ENCODE data around the gene AFF3. TPM values are rescaled to one million over a fixed set of nuclear protein-coding genes. Genes with fewer than 3 reads are reported as not detected.

Gene AFF3
- total and polyA plus RNA-seq, 7 donors: 0.46 to 25.0 (median 18.6) TPM

DNA sequence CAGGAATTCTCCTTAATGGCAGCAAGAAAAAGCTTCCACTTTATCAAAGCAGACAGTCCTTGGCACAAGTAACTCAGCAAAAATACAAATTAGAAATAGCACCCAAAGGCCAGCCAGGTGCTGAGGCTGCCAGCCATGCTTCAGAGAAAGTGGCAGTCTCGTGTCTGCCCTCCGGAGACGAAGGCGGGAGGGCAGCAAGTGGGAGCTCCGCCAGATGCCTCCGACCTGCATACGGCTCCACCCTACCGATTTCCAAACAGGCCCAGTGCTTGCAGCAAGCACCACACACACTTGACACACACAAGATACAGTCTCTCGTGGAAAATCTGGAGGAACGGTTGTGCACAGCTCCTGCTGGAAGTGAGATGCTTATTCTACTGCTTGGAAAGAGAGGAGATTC is 517.7 kb downstream of the AFF3 start:
- Histone ChIP-seq H3K27ac (no peak overlapping the region), H3K4me1 (peaks cover 0 to 34% (median 30%) of the 10 kb centered on the region in 4 donors), H3K27me3 (no peaks in the 10 kb centered on the region), H3K9me3 (no peaks in the 10 kb centered on the region), H3K4me3 (no peak overlapping the region), H3K36me3 (no peaks in the 10 kb centered on the region)
- TF ChIP-seq, protein P1, sequence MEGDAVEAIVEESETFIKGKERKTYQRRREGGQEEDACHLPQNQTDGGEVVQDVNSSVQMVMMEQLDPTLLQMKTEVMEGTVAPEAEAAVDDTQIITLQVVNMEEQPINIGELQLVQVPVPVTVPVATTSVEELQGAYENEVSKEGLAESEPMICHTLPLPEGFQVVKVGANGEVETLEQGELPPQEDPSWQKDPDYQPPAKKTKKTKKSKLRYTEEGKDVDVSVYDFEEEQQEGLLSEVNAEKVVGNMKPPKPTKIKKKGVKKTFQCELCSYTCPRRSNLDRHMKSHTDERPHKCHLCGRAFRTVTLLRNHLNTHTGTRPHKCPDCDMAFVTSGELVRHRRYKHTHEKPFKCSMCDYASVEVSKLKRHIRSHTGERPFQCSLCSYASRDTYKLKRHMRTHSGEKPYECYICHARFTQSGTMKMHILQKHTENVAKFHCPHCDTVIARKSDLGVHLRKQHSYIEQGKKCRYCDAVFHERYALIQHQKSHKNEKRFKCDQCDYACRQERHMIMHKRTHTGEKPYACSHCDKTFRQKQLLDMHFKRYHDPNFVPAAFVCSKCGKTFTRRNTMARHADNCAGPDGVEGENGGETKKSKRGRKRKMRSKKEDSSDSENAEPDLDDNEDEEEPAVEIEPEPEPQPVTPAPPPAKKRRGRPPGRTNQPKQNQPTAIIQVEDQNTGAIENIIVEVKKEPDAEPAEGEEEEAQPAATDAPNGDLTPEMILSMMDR (IDR thresholded peaks at IDR 0.05): no peak
- no peak for TF ChIP-seq POLR2A (IDR thresholded peaks at IDR 0.05)
- TF ChIP-seq POLR2AphosphoS5 (IDR thresholded peaks at IDR 0.05): no peak
- TF ChIP-seq EP300 (IDR thresholded peaks at IDR 0.05): no peak
- no peak for DNase-seq
- intact Hi-C loops (cut with DNase I): no loop called here
- 85% methylated on average over 10 of the region's 10 CpGs for WGBS, 2 donors

DNA sequence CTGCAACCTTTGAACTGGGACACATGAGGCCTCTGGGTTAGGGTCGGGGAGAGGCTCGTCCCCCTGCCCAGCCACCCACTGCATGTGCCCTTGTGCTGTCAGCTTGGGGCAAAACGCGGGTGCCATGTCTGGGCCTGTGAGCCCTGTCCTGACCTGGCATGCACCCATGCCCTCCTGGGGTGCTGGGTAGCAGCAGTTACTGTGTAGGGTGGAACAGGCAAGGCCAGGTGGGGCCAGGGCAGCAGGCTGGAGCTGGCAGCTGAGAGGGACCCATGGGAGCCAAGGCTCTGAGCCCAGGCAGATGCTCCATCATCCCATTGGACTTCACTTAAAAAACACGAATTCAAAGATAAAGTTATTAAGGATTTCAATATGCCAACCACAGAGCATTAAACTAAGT is 518.8 kb downstream of the AFF3 start:
- no peak overlapping the region for H3K4me3 ChIP-seq
- H3K4me1 ChIP-seq: peaks cover 0 to 34% (median 30%) of the 10 kb centered on the region in 4 donors
- no peaks in the 10 kb centered on the region for H3K36me3 ChIP-seq
- TF ChIP-seq POLR2A (IDR thresholded peaks at IDR 0.05) (no peak), POLR2AphosphoS5 (IDR thresholded peaks at IDR 0.05) (no peak), EP300 (IDR thresholded peaks at IDR 0.05) (no peak)
- TF ChIP-seq, protein P1 (IDR thresholded peaks at IDR 0.05): no peak
- no peaks in the 10 kb centered on the region for H3K9me3 ChIP-seq
- H3K27ac ChIP-seq: no peak overlapping the region
- DNase-seq: no peak
- H3K27me3 ChIP-seq: no peaks in the 10 kb centered on the region
- intact Hi-C loops (cut with DNase I): no loop called here
- WGBS, 2 donors: 94% methylated on average over 5 of the region's 5 CpGs

DNA sequence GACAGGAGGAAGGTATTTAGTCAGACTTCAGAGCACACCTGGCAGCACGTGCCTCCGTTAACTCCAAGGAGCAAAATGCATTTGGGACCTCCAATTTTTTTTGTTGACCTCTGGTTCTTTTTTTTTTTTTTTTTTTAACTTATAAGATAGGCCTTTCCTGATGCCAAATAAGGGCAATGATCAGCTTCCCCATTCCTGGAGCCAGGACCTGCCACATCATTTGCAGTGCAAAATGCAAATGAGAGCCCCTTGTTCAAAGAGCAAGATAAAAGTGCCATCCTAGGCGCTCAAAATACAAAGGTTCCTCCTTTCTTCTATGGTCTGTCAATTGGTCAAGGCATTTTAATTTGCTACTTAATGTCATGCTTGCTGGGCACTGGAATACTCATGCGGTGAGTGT is 519.4 kb downstream of the AFF3 start:
- no peaks in the 10 kb centered on the region for H3K9me3 ChIP-seq
- H3K27ac ChIP-seq: peak overlapping the region in 3 of 4 donors; percentile 3 to 54 (median 51)
- H3K36me3 ChIP-seq: no peaks in the 10 kb centered on the region
- no peaks in the 10 kb centered on the region for H3K27me3 ChIP-seq
- peaks cover 0 to 34% (median 30%) of the 10 kb centered on the region in 4 donors for H3K4me1 ChIP-seq
- DNase-seq: no peak
- intact Hi-C loops (cut with DNase I): no loop called here
- TF ChIP-seq, protein P1 (IDR thresholded peaks at IDR 0.05): no peak
- TF ChIP-seq EP300 (IDR thresholded peaks at IDR 0.05) (no peak), POLR2AphosphoS5 (IDR thresholded peaks at IDR 0.05) (no peak), POLR2A (IDR thresholded peaks at IDR 0.05) (no peak)
- no peak overlapping the region for H3K4me3 ChIP-seq
- 92 to 94% methylated on average over 4 of the region's 4 CpGs for WGBS, 2 donors

DNA sequence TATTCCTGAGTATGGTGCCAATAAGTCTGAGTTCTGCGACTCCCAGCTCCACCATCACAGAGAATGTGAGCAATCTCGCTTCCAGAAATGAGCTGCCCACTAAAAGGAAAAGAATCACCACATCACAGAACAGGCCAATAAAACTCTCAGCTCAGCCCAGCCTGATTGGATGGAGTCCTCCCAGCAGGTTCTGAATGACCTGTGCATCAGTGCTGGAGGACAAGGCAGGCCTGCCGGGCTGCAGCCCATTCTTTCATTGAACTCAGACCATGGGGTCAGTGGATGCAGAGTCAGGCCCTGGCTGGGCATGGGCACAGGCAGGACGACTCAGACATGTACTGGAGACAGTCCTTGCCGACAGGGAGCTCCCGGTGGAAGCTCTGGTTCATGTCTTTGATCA is 519.9 kb downstream of the AFF3 start:
- Histone ChIP-seq H3K9me3 (no peaks in the 10 kb centered on the region), H3K4me3 (no peak overlapping the region), H3K4me1 (peaks cover 0 to 34% (median 30%) of the 10 kb centered on the region in 4 donors), H3K27me3 (no peaks in the 10 kb centered on the region), H3K36me3 (no peaks in the 10 kb centered on the region), H3K27ac (peak overlapping the region in 3 of 4 donors; percentile 3 to 54 (median 51))
- TF ChIP-seq POLR2AphosphoS5 (IDR thresholded peaks at IDR 0.05) (no peak), EP300 (IDR thresholded peaks at IDR 0.05) (no peak), POLR2A (IDR thresholded peaks at IDR 0.05) (no peak)
- TF ChIP-seq, protein P1 (IDR thresholded peaks at IDR 0.05): no peak
- no peak for DNase-seq
- intact Hi-C loops (cut with DNase I): no loop called here
- WGBS, 2 donors: 49 to 74% methylated on average over 6 of the region's 6 CpGs

DNA sequence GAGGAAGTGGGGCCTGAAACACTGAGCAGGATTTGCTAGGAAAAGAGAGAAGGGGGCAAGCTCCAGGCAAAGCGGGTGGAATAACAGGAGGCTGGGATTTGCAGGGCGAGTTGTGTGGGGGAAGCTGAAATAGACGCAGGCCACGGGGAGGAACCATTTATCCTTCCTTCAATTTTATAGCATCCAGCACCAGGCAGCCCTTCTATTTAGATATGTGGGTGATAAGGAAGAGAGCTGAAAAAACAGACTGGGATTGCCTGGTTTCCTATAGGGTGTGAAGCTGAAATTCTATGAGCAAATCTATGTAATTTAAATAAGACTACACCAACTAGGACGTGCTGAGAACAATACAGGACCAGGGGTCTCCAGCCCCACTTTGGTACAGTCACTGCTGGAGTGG is 520.6 kb downstream of the AFF3 start:
- Histone ChIP-seq H3K4me1 (peaks cover 0 to 34% (median 30%) of the 10 kb centered on the region in 4 donors), H3K27ac (peak overlapping the region in 3 of 4 donors; percentile 3 to 54 (median 51)), H3K27me3 (no peaks in the 10 kb centered on the region), H3K36me3 (no peaks in the 10 kb centered on the region), H3K4me3 (no peak overlapping the region), H3K9me3 (no peaks in the 10 kb centered on the region)
- 42 to 84% methylated on average over 5 of the region's 5 CpGs for WGBS, 2 donors
- no peak for DNase-seq
- TF ChIP-seq EP300 (IDR thresholded peaks at IDR 0.05) (no peak), POLR2A (IDR thresholded peaks at IDR 0.05) (no peak), POLR2AphosphoS5 (IDR thresholded peaks at IDR 0.05) (no peak)
- TF ChIP-seq, protein P1 (IDR thresholded peaks at IDR 0.05): no peak
- intact Hi-C loops (cut with DNase I): no loop called here
